HepG2 (cell line): ENCODE results near the gene PLA2G4D. TPM values are rescaled to one million over a fixed set of nuclear protein-coding genes. Genes with fewer than 3 reads are reported as not detected.
A peak's percentile ranks its signal among the peaks of the same experiment; 100 is the strongest.

Experiments
- ATAC-seq: fragments of 200-7000 bp; cut with Tn5 transposase; 3 replicates; pipeline ENCODE4 v1.9.1; 2020; ENCODE audit warnings: mild to moderate bottlenecking, moderate library complexity
- BruUV-seq: library from RNA; stranded (reverse); fragments of 400-500 nt; replicated peaks from 2 replicates; lab custom pipeline; 2021; lab: Mats Ljungman, UMichigan
- CTCF ChIA-PET: fragments of 300-600 bp; formaldehyde crosslinking; extraction: SDS; loops from one replicate; lab custom pipeline; 2021; ENCODE audit warnings: low total read pairs, inconsistent platforms, low intra/inter-chr PET ratio; lab: Yijun Ruan, JAX
- POLR2A ChIA-PET: fragments of 350-600 bp; sonication (Branson Sonifier 250); formaldehyde crosslinking; loops from one replicate; lab custom pipeline; 2020; ENCODE audit warnings: antibody characterized with exemption, inconsistent platforms; lab: Yijun Ruan, JAX
- DNase-seq: peaks from one replicate; pipeline ENCODE4 v3.0.0-alpha.2; 2015; ENCODE audit warnings: low spot score
- FAIRE-seq: peaks from 3 replicates; lab custom pipeline; 2011; peaks lifted over from hg19 to GRCh38; lab: Jason Lieb, UNC
- H2AFZ ChIP-seq: one replicate; pipeline ENCODE4 v1.6.1; 2011; ENCODE audit warnings: low read length, inconsistent platforms
- H3K27ac ChIP-seq: fragments of 300-600 bp; 3 replicates; pipeline ENCODE4 v1.8.0; 2011; ENCODE audit warnings: mixed run types, mild to moderate bottlenecking, mixed read lengths, low read length, inconsistent platforms; ENCODE audit not compliant: insufficient read depth; ENCODE audit errors: extremely low read length
- H3K27me3 ChIP-seq, 2 experiments: fragments of 200-600 bp in 1 of 2; 2 replicates in 1 of 2; 3 replicates in 1 of 2; pipeline versions ENCODE4 v1.6.0 to v1.8.0; 2011; ENCODE audit warnings: low read length in 2 of 2, mild to moderate bottlenecking in 2 of 2, moderate library complexity in 2 of 2, inconsistent platforms in 1 of 2; ENCODE audit not compliant: insufficient read depth in 2 of 2, control insufficient read depth in 1 of 2
- H3K36me3 ChIP-seq, 2 experiments: fragments of 200-600 bp in 1 of 2; replicated peaks in 1 of 2; 2 replicates in 1 of 2; 3 replicates in 1 of 2; pipeline versions ENCODE4 v1.5.1 to v1.8.0; 2011; ENCODE audit warnings: low read length in 2 of 2, inconsistent platforms in 1 of 2; ENCODE audit not compliant: insufficient read depth in 2 of 2, control insufficient read depth in 1 of 2
- H3K4me1 ChIP-seq: 2 replicates; pipeline ENCODE4 v1.5.1; 2012; ENCODE audit warnings: low read length, inconsistent platforms; ENCODE audit not compliant: insufficient read depth
- H3K4me2 ChIP-seq: 2 replicates; pipeline ENCODE4 v1.6.0; 2011; ENCODE audit warnings: low read depth, low read length, inconsistent platforms
- H3K4me3 ChIP-seq, 3 experiments: fragments of 200-600 bp in 1 of 3; sonication (generic), shearing (Covaris generic) in 1 of 3; replicated peaks in 1 of 3; 2 replicates each; pipeline ENCODE4 v1.5.1; 2011 to 2016; ENCODE audit warnings: low read length in 3 of 3, inconsistent platforms in 2 of 3, low read depth in 2 of 3, mild to moderate bottlenecking in 2 of 3, control low read depth in 1 of 3, mixed read lengths in 1 of 3; ENCODE audit not compliant: insufficient read depth in 1 of 3
- H3K79me2 ChIP-seq: one replicate; pipeline ENCODE4 v1.6.1; 2011; ENCODE audit warnings: low read length, inconsistent platforms; ENCODE audit not compliant: insufficient read depth
- H3K9ac ChIP-seq: 2 replicates; pipeline ENCODE4 v1.6.0; 2011; ENCODE audit warnings: mild to moderate bottlenecking, low read depth, low read length, inconsistent platforms; ENCODE audit not compliant: insufficient read depth
- H3K9me3 ChIP-seq: 2 replicates; pipeline ENCODE4 v1.5.1; 2012; ENCODE audit warnings: mild to moderate bottlenecking, low read length
- H4K20me1 ChIP-seq: 2 replicates; pipeline ENCODE4 v1.6.0; 2011; ENCODE audit warnings: inconsistent platforms, mild to moderate bottlenecking, low read length, moderate library complexity; ENCODE audit not compliant: insufficient read depth
- DR1 ChIP-seq: sonication (generic); formaldehyde crosslinking; IDR thresholded peaks from 2 replicates; pipeline ENCODE4 v1.8.0; 2021; ENCODE audit warnings: mild to moderate bottlenecking, missing genetic modification reagents, inconsistent platforms
- FOXA3 ChIP-seq: IDR thresholded peaks from 2 replicates; pipeline ENCODE4 v1.6.1; 2016; ENCODE audit warnings: missing genetic modification reagents, missing compliant biosample characterization
- HES4 ChIP-seq: sonication (generic); formaldehyde crosslinking; IDR thresholded peaks from 2 replicates; pipeline ENCODE4 v1.9.0; 2021; ENCODE audit warnings: mild to moderate bottlenecking, missing genetic modification reagents, borderline replicate concordance
- MED13 ChIP-seq: sonication (generic); formaldehyde crosslinking; IDR thresholded peaks from 2 replicates; pipeline ENCODE4 v1.5.0; 2020; ENCODE audit warnings: missing genetic modification reagents
- RERE ChIP-seq: IDR thresholded peaks from 2 replicates; pipeline ENCODE4 v1.6.1; 2016; ENCODE audit warnings: low read depth, missing genetic modification reagents, missing compliant biosample characterization
- TP53 ChIP-seq: sonication (generic); formaldehyde crosslinking; conservative IDR thresholded peaks from 2 replicates; pipeline ENCODE4 v1.4.0; 2020; ENCODE audit warnings: missing genetic modification reagents
- ZBTB37 ChIP-seq: sonication (generic); formaldehyde crosslinking; IDR thresholded peaks from 2 replicates; pipeline ENCODE4 v1.4.0; 2020; ENCODE audit warnings: mild to moderate bottlenecking, missing genetic modification reagents
- ZFP62 ChIP-seq: sonication (generic); formaldehyde crosslinking; IDR thresholded peaks from 2 replicates; pipeline ENCODE4 v1.4.0; 2020; ENCODE audit warnings: missing genetic modification reagents
- ZFX ChIP-seq: sonication (generic); formaldehyde crosslinking; IDR thresholded peaks from 2 replicates; pipeline ENCODE4 v1.4.0; 2020; ENCODE audit warnings: mild to moderate bottlenecking, low read depth, missing genetic modification reagents, moderate library complexity
- ZNF251 ChIP-seq: sonication (generic); formaldehyde crosslinking; IDR thresholded peaks from 2 replicates; pipeline ENCODE4 v1.9.0; 2021; ENCODE audit warnings: mild to moderate bottlenecking, missing genetic modification reagents
- ZNF619 ChIP-seq: sonication (generic); formaldehyde crosslinking; IDR thresholded peaks from 2 replicates; pipeline ENCODE4 v1.4.0; 2020; ENCODE audit warnings: mild to moderate bottlenecking, missing genetic modification reagents
- ZNF775 ChIP-seq: sonication (generic); formaldehyde crosslinking; IDR thresholded peaks from 2 replicates; pipeline ENCODE4 v1.4.0; 2020; ENCODE audit warnings: missing genetic modification reagents, mild to moderate bottlenecking, moderate library complexity, borderline replicate concordance
- WGBS: methylation state at CpG from one replicate; pipeline ENCODE4 v1.1.6; 2017; ENCODE audit warnings: low lambda C conversion rate; 5-methylcytosine and 5-hydroxymethylcytosine counted together
- in situ Hi-C: cut with HindIII; loops from 2 replicates; pipeline ENCODE4 v1.10.0; 2017; ENCODE audit warnings: low pct_unique_long_range_greater_than_20kb; ENCODE audit not compliant: extremely low pct_ligation_motif_present
- intact Hi-C: fragments of 100-400 bp; cut with micrococcal nuclease; formaldehyde crosslinking; loops from one replicate; pipeline ENCODE4 v1.10.0; 2022; ENCODE audit not compliant: unreplicated experiment
- polyA plus RNA-seq, 8 experiments: library from polyadenylated mRNA; depleted of rRNA in 3 of 8; stranded (reverse) in 7 of 8; unstranded in 1 of 8; fragments of >200 nt; fragmentation: Illumina TruSeq in 4 of 8; extraction: Trizol in 4 of 8; gene quantifications; 2 replicates each; pipeline versions ENCODE4 v1.2.1 to v1.2.3, GENCODE V29; 2011 to 2016; ENCODE audit warnings: low read depth in 4 of 8, missing spikeins in 1 of 8, mixed read lengths in 1 of 8; ENCODE audit not compliant: insufficient read depth in 1 of 8
- total RNA-seq, 5 experiments: library from RNA; depleted of rRNA; stranded (reverse); fragments of >200 nt; fragmentation: Illumina TruSeq; extraction: Trizol; gene quantifications; 2 replicates each; pipeline ENCODE4 v1.2.3, GENCODE V29; 2016; ENCODE audit warnings: low read depth in 1 of 5

The PLA2G4D gene
- total and polyA plus RNA-seq, 2 of the 13 experiments (the other 11 are each of a cell fraction or from before 2014, with no cell fraction given) = 0.04 to 0.21 TPM

- intact Hi-C loops (no loop called here), in situ Hi-C loops (no loop called here)
- Histone ChIP-seq H4K20me1 (no peaks in the 10 kb centered on the region), H3K27me3 (peaks cover 0 to 29% of the 10 kb centered on the region in 2 experiments; a peak in 2 of 5 replicates), H3K9me3 (peaks cover 24% of the 10 kb centered on the region), H2AFZ (no peak overlapping the region), H3K36me3 (no peaks in the 10 kb centered on the region), H3K4me2 (no peak overlapping the region), H3K27ac (no peak overlapping the region), H3K4me1 (peaks cover 59% of the 10 kb centered on the region), H3K79me2 (no peaks in the 10 kb centered on the region), H3K9ac (no peak overlapping the region), H3K4me3 (no peak overlapping the region)
- 80% methylated on average over 5 of the region's 7 CpGs for WGBS
- TF ChIP-seq ZFX (CRISPR knock-in tag) (0 out of 2 replicates have a peak, but pooled peaks have one; percentile 4), HES4 (no peak)
- POLR2A ChIA-PET = no interaction called here
- CTCF ChIA-PET = no interaction called here
- BruUV-seq = no TSS peak
- ATAC-seq = no peak
- no peak for FAIRE-seq
- DNase-seq = no peak
These were observed 46.9 kb upstream of the PLA2G4D start for GRCh38 chr15:42141246-42141645.

GRCh38 chr15:42140383-42141070, 46.2 kb upstream of the PLA2G4D start:
- POLR2A ChIA-PET = no interaction called here
- Histone ChIP-seq H3K9ac (no peak overlapping the region), H3K4me1 (peaks cover 64% of the 10 kb centered on the region), H2AFZ (no peak overlapping the region), H4K20me1 (no peaks in the 10 kb centered on the region), H3K36me3 (no peaks in the 10 kb centered on the region), H3K4me3 (no peak overlapping the region; a peak in 1 of 6 replicates), H3K79me2 (no peaks in the 10 kb centered on the region), H3K9me3 (peaks cover 24% of the 10 kb centered on the region), H3K4me2 (no peak overlapping the region), H3K27me3 (peaks cover 0 to 22% of the 10 kb centered on the region in 2 experiments; a peak in 2 of 5 replicates), H3K27ac (no peak overlapping the region)
- in situ Hi-C loops = no loop called here
- ATAC-seq = no peak
- no peak for FAIRE-seq
- 46% methylated on average over 6 of the region's 8 CpGs for WGBS
- BruUV-seq = no TSS peak
- CTCF ChIA-PET = no interaction called here
- no peak for DNase-seq
- intact Hi-C loops = no loop called here
- TF ChIP-seq FOXA3 (CRISPR knock-in tag) (no peak), ZFP62 (CRISPR knock-in tag) (no peak), ZNF619 (no peak), DR1 (CRISPR knock-in tag) (no peak), ZBTB37 (CRISPR knock-in tag) (no peak), ZNF775 (CRISPR knock-in tag) (no peak), RERE (CRISPR knock-in tag) (no peak), MED13 (CRISPR knock-in tag) (no peak), TP53 (CRISPR knock-in tag) (no peak), ZNF251 (CRISPR knock-in tag) (no peak)
